HG03108 (cell line): ENCODE data around the gene MRTFB.
"Not testable (repeated sequence)": the region's sequence is repeated elsewhere in the genome, so short reads cannot be mapped to it uniquely, and the experiment has no call there.

Source experiments
- ATAC-seq: cut with Tn5 transposase; IDR thresholded peaks from one replicate; pipeline ENCODE4 v1.9.1; 2021; ENCODE audit warnings: moderate library complexity; ENCODE audit not compliant: unreplicated experiment

MRTFB gene

GRCh38 chr16:14182999-14183398 lies 111.9 kb downstream of the MRTFB start:
- no peak for ATAC-seq

DNA sequence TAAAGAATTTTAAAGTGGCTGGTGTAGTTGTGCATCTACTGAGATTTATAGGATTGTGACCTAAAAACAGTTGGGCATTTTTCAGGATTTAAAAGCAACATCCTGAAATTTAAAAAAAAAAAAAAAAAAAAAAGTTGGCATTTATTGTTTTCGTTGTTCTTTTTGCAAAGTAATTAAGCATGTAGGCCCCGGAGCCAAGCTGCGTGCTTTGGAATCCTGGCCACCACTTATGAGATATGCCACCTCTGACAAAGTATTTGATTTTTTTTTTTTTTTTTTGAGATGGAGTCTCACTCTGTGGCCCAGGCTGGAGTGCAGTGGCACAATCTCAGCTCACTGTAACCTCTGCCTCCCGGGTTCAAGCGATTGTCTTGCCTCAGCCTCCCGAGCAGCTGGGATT lies 112.8 kb downstream of the MRTFB start:
- ATAC-seq = not testable (repeated sequence)

- no peak for ATAC-seq
Measured at GRCh38 chr16:14186007-14186794, 115.1 kb downstream of the MRTFB start.

DNA sequence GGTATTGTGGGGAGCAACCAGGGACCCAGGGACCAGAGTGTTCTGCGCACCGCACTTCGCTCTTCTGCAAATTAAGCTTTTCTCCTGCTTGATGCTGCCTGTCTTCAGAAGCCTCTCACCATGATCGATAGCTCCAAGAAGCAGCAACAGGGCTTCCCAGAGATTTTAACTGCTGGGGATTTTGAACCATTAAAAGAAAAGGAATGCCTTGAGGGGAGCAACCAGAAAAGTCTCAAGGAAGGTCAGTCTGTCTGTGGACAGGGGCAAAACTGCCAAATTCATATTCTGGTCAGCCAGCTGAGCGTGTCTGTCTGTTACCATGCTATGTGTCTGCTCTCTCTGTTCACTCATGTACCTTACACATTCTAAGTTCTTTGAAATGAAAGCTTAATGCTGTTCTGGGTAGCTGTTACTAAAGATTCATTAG lies 115.7 kb downstream of the MRTFB start:
- ATAC-seq = no peak

DNA sequence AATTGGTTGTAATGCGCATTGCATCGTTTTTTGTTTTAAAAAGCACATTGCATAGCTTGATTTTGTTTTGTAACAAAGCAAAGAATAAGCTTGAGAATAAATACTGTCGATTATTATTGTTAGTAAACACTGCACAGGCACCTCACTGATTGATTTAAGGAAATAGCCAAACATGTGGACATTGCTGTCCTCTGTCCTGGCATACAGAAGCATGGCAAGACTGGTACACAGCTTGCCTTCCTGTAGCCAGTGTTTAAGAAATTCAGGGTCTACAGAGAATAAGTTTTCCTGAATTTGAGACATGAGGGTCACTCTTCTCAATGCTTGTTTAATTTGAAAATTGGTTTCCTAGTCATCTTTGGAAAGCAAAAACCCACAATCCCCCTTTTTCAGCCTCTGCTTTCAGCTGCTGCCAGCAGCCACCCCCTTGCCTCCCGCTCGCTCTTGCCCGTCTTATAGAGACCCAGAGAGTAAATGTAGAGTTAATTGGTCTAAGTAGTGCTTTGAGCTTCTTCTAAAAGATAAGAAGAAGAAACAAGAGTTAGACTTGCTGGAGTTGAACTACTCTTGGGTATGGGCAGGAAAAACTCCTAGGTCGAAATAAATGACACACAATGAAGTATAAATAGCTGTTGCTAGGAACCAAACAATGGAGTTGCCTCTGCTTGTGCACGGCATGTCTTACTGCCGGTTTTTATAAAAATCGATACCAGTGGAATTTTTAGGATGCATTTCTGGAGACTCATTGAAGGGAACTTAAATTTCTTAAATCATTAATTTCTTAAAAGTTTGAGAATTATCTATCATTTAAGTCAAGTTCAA lies 116.6 kb downstream of the MRTFB start:
- no peak for ATAC-seq

GRCh38 chr16:14193316-14193871 lies 122.3 kb downstream of the MRTFB start:
- peak; percentile 88 for ATAC-seq

- no peak for ATAC-seq
Measured at GRCh38 chr16:14194721-14195120, 123.6 kb downstream of the MRTFB start.

GRCh38 chr16:14196011-14196410 lies 124.9 kb downstream of the MRTFB start:
- no peak for ATAC-seq

GRCh38 chr16:14196539-14196938 lies 125.4 kb downstream of the MRTFB start:
- ATAC-seq = no peak

GRCh38 chr16:14198012-14198411 lies 126.9 kb downstream of the MRTFB start:
- no peak for ATAC-seq

DNA sequence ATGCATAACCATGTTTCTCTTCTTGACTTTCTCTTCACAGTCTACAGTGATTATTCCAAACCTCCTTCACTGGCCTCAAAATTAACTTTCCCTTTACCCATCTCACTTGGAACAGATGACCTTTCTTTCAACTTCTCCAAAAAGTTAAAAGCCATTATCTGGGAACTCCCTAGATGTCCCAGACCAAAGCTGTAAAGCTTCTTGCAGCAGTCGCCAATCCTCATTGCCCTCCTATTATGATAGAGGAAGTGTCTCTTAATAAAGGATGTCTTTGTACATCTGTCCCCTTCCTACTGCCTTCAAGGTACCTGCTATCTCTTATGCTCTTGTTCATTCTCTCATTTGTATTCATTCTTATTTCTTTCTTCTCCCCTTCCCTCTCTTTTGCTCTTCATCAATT lies 127.5 kb downstream of the MRTFB start:
- ATAC-seq = no peak

- ATAC-seq = no peak
Measured at GRCh38 chr16:14199199-14199598, 128.1 kb downstream of the MRTFB start.

DNA sequence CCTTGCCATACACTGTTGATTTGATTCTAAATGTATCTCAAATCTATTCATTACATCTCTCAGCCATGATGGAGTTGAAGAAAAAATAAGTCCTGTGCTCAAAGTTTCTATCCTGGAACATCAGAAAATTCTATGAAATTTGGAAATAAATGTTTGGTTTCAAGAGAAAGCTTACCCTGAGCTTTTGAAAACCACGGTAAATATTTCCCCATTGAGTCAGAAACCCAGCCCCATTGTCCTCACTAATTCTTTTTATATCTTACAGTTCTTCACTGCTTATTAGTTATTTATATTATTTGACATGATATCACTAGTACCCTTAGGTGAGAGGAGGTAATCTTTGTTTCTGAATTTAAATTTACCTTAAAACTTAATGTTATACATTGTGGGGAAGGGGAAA lies 128.5 kb downstream of the MRTFB start:
- ATAC-seq = no peak

DNA sequence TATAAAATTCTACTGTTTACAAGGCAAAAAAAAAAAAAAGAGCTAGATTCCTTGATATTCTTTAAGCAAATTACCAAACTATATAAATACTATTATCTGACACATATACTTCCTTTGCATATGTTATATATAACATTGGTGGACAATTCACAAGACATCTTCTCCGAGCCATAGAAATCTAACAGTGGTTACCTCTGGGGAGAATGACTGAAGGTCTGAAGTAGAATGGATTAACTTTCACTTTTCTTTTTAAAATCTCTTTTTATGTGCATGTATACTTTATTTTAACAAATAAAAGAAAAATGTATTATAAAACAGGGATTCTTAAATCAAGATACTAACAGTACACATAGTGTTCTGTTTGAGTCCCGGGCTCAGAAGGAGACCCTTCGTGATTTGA lies 131.0 kb downstream of the MRTFB start:
- ATAC-seq = no peak

DNA sequence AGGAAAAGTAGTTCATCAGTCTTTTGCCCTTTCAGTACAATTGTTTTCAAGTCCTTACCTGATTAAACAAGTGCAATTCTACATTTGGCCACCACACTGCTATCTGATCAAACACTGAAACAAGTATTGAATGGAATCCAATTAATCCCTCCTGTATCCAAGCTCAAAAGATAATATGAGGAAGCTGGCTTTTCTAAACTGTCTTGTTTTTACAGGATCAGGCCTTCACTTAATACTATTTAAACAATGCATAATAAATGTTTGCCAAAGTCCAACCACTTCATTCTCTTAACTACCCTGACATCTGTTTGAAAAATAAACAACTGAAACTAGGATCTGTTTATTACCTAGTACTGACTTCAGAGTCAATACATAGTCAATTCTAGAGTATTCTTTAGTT lies 131.6 kb downstream of the MRTFB start:
- no peak for ATAC-seq

- ATAC-seq = no peak
Measured at GRCh38 chr16:14203166-14203565, 132.0 kb downstream of the MRTFB start.

GRCh38 chr16:14205666-14206065 lies 134.5 kb downstream of the MRTFB start:
- no peak for ATAC-seq

DNA sequence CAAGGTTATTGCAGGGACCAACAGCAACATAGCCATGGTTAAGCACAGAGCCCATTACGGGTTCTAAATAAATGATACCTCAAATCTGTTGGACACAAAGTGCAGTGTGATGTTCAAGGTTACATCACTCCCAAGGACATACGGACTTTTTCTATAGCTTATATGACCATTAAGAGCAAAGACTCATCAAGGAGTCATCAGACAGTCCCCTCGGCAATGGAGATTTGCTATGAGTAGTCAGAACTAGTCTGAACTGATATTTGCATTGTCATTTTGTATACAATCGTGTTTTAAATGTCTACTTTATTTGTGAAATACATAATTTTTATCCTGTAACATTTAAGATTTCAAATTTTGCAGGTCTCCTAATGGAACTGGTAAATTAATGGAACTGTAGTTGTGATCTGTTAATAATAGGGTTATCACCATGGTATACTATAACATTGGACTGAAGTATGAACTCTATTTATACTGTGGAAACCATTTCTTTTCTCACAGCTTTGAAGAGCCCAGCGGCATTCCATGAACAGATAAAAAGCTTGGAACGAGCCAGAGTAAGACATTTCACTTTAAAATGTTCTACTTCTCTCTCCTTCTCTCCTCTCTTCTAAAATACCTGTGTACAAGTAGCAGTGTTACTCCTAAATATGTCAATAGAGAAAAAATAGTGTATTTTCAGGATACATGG lies 140.9 kb downstream of the MRTFB start:
- no peak for ATAC-seq

- ATAC-seq = no peak
Measured at GRCh38 chr16:14215941-14216340, 144.8 kb downstream of the MRTFB start.

DNA sequence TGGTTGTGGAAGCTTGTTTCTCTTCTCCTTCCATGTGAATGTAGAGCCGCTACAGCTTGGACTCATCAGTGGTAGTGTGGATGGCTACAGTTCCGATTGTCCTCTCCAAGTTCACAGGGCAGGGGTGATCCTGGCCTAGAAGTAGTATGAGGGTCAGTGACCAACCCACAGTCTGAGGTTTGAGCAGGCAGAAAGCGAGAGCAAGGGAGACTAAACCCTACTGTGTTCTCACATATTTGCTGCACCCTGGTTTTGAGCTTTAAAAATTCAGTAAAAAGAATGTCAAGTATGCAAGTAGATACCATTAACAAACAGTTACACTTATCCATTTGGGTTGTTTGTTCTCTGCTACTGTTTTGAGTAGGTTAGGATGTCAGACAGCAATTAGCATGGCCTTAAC lies 148.9 kb downstream of the MRTFB start:
- no peak for ATAC-seq

DNA sequence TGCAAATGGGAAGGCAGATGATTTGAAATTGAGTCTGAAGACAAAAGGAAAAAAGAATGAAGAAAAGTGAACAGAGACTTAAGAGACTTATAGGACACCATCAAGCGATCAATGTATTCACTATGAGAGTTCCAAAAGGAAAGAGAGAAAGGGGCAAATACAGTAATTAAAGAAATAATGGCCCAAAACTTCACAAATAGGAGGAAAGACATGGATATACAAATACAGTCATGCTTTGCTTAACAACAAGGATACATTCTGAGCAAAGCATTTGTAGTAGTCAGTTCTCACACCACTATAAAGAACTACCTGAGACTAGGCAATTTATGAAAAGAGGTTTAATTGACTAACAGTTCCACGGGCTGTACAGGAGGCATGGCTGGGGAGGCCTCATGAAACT lies 152.5 kb downstream of the MRTFB start:
- ATAC-seq = no peak
